Measurements from ENCODE around the gene MTTP.

The MTTP gene

DNA sequence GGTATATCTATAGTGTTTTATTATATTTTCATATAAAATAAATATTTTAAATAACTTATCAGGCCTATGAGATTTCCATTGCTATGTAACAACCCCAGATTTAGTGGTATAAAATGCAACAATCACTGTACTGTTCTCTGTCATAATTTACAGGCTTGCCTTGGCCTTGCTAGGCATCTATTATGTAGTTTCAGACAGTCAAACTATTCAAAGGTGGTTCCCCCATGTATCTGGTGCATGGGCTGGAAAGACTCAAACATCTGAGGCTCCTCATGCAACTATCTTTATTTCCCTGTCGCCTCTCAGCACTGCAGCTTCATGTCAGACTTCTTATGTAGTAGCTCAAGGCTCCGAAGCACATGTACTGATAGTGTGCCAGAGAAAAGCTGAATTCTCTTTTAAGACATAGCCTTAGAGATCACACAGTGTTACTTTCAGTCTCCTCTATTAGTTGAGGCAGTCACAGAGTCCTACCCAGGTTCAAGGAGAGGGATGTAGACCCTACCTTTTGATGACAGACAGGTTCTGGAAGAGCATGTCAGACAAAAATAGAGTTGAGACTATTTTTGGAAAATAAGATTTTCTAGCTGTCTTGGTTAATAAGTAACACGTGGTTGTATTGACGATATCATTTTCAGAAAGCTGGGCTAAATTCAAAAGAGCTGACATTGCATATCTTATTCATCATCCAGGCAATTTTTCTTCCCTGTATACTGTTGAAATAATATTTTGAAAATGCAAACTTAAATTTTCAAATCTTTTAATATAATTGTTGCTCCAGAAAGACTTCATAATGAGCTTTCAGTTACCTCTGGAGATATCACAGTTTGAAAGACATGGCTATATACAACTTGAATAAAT is 19.4 kb downstream of the MTTP start:
- no peak for DNase-seq

GRCh38 chr4:99594818-99595217 is 20.2 kb downstream of the MTTP start:
- DNase-seq, result no peak

- DNase-seq, result no peak
These were observed 32.1 kb downstream of the MTTP start for GRCh38 chr4:99606716-99607115.

DNA sequence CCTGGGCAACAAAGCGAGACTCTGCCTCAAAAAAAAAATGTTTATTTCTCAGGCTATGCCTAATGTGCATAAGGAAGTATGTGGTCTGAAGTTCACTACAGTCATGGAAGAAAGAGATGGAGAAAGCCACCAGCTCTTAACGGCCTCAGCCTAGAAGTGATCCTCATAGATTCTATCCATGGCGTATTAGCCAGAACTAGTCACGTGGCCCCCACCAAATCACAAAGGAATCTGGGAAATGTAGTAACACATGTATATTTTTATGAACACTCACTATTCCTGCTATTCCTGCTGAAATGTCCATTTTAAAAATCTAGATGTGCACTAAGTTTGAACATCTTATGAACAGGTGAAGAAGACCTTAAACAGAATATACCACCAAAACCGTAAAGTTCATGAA is 33.8 kb downstream of the MTTP start:
- DNase-seq, result no peak

- no peak for DNase-seq
These were observed 36.1 kb downstream of the MTTP start for GRCh38 chr4:99610605-99611175.

DNA sequence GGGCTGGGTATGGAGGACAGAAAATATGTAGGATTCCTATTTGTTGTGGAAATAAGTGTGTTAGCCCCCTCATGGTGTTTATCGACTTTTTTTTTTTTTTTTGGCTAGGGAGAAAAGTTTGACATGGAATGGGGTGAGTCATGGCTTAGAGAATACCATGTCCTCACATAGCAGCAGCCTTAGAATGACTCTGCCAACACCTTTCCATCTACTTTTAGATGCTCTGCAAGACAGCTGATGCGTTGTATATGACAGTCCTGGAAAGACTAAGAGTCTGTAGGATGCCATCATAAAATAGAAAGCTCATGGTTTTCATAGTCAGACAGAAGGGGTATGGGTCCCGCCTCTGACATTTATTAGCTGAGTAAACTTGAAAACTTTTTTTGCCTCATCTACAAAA is 37.7 kb downstream of the MTTP start:
- DNase-seq, result no peak

DNA sequence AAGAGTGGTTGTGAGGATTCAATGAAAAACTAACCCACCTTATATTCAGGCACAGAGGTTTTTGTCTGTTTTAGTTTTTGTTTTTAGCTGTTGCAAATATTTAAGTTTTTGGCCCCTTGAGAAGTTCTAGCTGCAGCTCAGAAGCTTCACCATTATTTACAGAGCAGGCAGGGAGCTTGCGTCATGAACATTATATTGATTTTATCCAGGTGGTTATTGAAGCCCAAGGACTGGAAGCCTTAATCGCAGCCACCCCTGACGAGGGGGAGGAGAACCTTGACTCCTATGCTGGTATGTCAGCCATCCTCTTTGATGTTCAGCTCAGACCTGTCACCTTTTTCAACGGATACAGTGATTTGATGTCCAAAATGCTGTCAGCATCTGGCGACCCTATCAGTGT is 38.1 kb downstream of the MTTP start:
- no peak for DNase-seq

GRCh38 chr4:99614491-99614890 is 39.9 kb downstream of the MTTP start:
- no peak for DNase-seq

GRCh38 chr4:99615170-99615820 is 40.7 kb downstream of the MTTP start:
- DNase-seq, result no peak

DNA sequence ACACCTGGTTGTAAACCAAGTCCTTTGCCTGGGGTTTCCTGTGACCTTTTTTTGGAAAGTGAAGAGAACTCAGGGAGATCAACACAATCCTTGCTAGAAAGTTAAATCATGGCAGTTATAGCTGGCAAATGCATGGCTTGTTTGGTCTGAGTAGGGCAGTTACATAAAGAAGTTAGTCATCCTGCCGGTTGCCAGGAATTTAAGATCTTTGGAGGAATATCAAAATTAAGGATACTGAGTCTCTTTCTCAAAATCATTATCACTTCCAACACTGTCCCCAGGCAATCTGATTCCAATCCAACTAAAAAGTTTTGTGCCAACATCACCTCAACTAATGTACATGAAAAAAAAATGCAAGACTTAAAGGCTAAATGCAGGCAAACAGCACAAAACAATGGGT is 42.8 kb downstream of the MTTP start:
- no peak for DNase-seq

DNA sequence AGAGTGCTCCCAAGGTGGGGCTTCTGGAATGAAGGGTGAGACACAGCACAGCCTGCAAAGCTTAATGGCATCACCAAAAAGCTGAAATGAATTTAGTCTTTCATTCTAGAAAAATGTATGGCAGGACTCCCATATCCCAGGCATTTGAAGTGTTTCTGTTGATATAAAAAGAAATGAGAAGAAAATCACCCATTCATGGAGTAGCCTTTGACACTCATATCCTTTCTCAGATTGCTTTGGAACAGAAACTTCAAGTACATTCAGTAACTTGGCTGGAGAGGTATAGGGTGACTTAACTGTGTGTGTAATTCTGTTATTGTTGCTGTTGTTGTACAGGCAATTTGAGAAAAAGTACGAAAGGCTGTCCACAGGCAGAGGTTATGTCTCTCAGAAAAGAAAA is 47.7 kb downstream of the MTTP start:
- no peak for DNase-seq

DNA sequence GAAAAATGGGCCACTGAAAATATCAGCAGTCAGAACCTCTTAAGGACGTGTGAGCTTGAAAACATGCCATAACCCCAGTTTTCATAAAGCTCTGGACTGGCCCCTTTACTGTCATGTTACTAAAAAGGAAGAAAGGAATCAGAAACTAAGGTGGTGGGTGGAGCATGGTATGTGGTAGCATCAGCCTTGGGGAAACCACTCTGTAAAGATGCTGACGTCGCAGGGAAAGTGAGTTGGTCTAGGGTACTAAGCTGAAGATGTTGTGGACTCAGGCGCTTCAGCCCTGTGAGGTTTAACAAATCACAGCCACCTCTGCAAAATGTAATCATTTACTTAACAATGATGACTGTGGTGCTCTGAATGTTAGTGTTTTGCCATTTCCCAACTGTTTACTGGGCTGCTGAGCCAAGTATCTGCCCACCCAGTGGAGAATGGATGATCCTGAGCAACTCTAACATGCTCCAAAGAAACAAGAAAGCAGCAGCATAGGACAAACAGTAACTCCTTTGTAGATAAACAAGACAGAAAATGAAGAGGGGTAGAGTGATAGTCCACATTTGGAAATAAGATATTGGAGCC is 49.6 kb downstream of the MTTP start:
- no peak for DNase-seq

DNA sequence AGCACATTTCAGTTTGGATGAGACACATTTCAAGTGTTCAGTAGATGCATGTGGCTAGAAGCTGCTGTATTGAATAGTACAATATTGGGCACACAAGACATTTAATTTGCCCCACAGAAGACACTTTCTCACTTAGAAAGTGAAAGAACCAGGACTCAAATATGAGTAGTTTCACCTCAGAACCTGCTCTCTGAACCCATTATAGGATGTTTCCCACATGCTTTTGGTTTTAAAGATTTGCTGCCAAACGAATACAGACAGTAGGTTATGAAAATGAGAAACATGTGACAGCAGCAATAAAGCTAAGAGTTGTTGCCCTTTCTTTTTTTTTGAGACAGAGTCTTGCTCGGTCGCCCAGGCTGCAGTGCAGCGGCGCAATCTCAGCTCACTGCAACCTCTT is 50.7 kb downstream of the MTTP start:
- DNase-seq, result no peak

DNA sequence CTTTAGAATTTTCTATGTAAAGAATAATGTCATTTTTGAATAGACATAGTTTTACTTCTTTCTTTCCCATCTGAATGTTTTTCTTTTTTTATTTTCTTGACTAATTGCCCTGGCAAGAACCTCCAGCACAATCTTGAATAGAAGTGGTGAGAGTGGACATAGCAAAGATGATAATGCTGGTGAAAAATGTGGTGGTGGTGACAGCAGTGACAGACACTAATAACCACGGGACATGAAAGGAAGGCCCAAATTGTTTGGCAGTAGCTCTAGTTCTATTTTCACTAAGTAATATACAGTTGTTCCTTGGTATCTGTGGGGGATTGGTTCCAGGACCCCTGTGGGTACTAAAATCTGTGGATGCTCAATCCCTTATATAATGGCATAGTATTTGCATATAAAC is 53.4 kb downstream of the MTTP start:
- no peak for DNase-seq

DNA sequence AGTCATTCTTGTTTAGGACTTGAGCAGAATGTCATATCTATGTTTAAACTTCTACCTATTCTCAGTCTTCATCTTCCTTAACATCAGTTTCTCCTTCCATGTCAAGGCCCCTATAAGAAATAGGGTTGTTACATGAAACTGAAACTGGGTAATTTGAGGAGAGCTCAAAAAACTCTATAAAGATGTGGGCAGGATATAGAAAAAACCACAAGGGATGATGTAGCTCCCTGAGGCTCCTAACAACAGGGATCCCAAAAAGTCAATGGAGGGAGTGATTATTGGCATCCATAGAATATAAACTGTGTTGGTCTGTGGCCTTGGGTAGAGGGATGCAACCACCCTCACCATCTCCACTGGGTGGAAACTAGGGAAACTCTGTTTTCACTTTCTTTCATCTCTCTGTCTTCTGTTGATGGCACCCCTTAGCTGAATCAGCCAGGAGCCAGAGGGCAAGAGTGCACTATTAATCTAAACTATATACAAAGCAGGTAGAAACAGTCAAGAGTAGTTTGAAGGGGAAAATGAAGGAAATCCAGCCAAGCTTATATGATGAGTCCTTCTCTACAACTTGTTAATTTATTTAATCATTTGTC is 55.4 kb downstream of the MTTP start:
- no peak for DNase-seq

DNA sequence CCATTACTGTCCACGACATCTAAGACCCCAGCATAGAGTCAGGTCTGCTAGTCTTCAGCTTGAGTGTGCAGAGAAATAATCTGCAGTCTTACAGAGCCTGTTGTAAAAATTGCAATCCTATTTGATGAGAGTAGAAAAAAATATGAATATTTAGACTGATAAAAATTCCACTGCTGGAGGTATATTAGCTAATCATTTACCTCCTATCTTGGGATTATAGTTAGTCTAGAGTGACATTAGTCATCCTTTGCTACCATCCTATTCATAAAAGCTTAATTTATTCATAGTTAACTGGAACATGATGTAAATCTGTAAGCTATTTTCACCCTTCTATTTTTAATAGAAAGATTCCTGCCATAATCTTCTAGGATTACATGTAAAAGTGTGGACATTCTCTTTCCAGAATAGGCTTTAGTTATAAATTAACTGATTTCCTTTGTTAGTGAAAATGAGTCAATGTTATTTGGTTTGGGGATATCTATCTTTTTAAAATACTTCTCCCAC is 56.3 kb downstream of the MTTP start:
- DNase-seq, result no peak

GRCh38 chr4:99633772-99634171 is 59.1 kb downstream of the MTTP start:
- no peak for DNase-seq

DNA sequence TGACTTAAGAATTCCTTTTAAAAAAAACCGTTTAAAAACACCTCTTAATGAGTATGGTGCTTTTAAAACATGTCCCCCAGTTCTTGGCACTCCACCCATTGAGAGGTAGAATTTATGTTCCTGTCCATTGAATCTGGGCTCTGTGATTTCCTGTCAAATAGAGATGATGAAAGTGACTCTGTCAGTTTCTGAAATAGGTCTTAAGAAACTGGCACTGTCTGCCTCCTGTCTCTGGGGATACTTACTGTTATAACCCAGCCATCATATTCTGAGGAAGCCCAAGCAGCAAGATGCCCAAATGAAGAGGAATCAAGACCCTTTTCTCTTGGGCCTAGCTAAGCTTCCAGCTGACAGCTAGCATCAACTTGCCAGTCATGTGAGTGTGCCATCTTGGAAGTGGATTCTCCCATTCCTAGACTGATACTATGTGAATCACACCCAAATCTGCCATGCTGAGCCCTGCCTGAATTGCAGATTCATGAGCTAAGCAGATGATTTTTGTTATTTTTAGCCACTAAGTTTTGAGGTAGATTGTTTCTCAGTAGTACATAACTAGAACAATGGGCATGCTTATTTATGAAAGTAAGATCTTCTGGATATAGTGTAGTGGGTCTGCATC is 60.2 kb downstream of the MTTP start:
- DNase-seq, result no peak

DNA sequence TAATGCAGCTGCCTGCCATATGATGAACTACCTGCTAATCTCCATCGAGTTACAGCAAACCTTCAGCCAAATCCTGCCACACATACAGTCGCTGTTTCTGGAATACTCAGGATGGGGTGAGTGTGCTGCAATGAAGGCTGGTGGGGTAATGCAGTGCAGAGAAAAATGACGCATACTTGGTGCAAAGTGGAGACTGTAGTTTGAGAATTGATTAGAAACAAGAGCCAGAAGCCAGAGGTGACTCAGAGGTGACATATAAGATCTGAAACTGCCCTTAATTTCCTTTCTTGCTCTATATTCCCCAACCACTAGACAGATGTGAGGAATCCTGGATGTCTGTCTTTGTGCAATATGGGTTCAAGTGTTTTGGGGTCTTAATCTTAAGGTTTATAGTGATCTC is 61.0 kb downstream of the MTTP start:
- no peak for DNase-seq

DNA sequence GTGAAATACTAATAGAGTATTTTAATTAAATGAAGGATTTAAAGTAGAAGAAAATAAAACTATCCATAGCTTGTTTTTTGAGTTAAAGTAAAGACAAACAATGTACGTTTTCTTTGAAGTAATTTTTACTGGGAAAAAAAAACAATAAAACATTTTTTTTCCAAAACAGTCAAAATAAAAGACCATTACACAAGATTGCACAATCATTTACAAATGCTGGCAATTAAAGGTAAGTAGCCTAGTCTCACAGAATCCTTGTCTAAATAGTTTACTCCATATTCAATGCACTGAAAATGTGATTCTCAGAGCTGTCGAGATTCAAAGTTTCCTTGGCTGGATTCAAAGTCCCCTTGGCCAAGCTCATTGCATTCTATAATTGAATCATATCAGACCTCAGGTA is 61.8 kb downstream of the MTTP start:
- no peak for DNase-seq

GRCh38 chr4:99637174-99637573 is 62.5 kb downstream of the MTTP start:
- no peak for DNase-seq

DNA sequence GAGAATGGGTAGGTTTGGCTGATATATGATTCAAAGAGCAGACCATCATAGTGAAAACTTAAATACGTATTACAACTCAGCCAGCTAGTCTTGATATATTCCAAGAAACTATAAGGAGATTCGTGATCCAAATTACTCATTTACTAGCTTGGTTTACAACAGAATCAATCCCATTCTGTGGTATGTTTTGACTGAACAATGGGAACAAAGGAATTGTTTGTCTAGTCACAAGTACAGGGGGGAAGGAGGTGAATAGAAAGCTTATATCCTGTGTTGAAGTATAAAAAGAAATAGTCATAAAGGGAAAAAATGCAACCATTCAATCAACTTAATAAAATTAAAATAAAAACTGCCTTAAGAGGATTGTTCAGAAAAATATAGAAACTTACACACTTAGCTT is 66.1 kb downstream of the MTTP start:
- DNase-seq, result no peak

Measured in stimulated activated naive CD4-positive, alpha-beta T cell treated with Interleukin-2 at 50 U/mL for 16 hours (primary cell).